GM12891 (cell line): ENCODE results near the gene SALL4.

Experiments
- POLR2A ChIP-seq: IDR thresholded peaks from 2 replicates; pipeline ENCODE4 v1.6.1; 2011; ENCODE audit warnings: low read depth, low read length, control low read depth
- POLR2AphosphoS5 ChIP-seq: IDR thresholded peaks from 2 replicates; pipeline ENCODE4 v1.6.1; 2011; ENCODE audit warnings: low read depth, low read length, control low read depth
- TAF1 ChIP-seq: IDR thresholded peaks from 2 replicates; pipeline ENCODE4 v1.6.1; 2011; ENCODE audit warnings: low read depth, low read length, control low read depth

DNA sequence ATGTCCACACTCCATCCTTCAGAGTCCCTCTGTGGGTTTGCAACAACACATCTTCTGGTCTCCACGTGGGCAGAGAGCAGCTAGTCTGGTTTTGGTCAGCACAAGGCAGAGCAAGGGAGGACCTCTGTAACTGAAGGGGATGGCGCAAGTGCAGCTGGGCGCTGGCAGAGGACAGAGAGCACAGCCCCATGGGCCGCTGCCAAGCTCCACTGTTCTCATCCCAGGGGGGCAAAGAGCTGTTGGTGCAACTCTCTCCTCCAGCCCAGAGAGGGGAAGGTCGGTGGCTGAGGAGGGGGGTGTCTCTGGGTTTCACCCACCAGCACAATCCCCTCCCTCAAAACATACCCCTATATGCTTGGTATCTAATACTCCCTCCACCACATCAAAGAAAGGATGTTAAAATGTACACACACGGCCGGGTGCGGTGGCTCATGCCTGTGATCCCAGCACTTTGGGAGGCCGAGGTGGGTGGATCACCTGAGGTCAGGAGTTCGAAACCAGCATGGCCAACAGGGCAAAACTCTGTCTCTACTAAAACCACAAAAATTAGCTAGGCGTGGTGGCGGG, 43.3 kb downstream of the SALL4 start:
- TF ChIP-seq POLR2A (no peak), TAF1 (no peak), POLR2AphosphoS5 (no peak)
